ENCODE data around the gene KLHDC4. TPM values are rescaled to one million over a fixed set of nuclear protein-coding genes. Genes with fewer than 3 reads are reported as not detected.

The KLHDC4 gene
- total RNA-seq, 1 experiment from 2014 or later, result 11.6 TPM

DNA sequence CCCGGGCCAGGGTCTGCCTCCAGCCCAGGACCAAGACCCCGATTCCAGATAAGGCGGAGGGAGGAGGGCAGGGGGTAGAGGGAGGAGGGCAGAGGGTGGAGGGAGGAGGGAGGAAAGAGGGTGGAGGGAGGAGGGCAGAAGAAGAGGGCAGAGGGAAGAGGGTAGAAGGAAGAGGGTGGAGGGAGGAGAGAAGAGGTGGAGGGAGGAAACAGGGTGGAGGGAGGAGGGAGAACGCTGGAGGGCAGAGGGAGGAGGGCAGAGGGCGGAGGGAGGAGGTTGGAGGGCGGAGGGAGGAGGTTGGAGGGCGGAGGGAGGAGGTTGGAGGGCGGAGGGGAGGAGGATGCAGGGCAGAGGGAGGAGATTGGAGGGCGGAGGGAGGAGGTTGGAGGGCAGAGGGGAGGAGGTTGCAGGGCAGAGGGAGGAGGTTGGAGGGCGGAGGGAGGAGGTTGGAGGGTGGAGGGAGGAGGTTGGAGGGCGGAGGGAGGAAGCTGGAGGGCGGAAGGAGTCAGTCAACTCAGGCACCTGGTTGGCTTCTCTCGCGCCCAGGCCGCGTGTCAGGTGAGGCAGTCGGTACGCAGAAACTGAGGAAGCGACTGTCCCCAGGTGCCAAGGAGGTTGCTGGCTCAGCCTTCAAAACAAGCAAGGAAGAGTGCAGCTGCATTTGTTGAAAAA lies 65.2 kb downstream of the KLHDC4 start:
- no peak for DNase-seq (ENCODE audit: low read depth)

DNA sequence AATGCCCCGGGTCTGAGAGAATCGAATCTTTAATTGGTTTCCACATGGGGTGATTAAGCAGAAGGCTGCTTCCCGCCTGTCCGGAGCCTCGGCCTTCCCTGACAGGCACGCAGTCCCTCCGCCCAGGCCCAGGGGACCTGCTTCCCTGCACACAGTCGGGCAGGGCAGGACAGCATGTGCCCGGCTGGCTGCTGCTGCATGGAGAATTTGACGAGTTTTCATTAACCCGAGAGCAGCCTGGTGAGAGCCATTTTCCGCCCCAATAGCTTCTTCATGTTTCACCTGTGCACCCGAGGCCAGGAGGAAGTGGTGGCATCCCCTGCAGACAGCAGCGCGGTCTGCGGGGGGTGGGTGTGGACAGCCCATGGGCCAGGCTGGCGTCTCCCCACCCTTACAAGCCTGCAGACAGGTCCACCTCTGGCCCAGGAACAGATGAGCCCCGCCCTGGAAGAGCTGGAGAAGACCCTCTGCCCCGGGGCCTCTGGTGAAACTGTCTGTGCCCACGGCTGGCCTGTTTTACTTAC lies 67.0 kb downstream of the KLHDC4 start:
- no peak for DNase-seq (ENCODE audit: low read depth)

- no peak for DNase-seq (ENCODE audit: low read depth)
Observed at GRCh38 chr16:87698241-87698640, 67.5 kb downstream of the KLHDC4 start.

DNA sequence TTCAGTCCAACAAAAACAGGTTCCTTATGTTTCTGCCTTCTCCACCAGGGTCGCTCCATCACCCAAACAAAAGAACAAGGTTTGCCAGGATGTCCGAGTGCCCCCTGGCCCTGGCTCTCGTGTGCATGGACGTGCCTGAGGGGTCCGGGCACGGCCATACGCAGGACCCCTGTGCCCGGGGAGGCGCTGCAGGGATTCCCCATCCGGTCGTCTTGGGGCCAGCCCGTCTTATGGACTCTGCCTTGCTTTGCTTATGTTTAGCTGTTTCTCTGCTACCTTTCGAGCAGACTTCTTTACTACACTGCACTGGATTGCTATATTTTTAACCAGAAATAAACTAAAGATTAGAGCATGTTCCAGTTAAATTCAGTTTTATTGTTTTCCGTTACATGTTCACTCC lies 68.0 kb downstream of the KLHDC4 start:
- no peak for DNase-seq (ENCODE audit: low read depth)

- DNase-seq (ENCODE audit: low read depth), result no peak
Observed at GRCh38 chr16:87697256-87697655, 68.5 kb downstream of the KLHDC4 start.

- no peak for DNase-seq (ENCODE audit: low read depth)
Observed at GRCh38 chr16:87696726-87697125, 69.1 kb downstream of the KLHDC4 start.

- DNase-seq (ENCODE audit: low read depth), result no peak
Observed at GRCh38 chr16:87695534-87695933, 70.3 kb downstream of the KLHDC4 start.

GRCh38 chr16:87694441-87695125 lies 71.2 kb downstream of the KLHDC4 start:
- no peak for DNase-seq (ENCODE audit: low read depth)

DNA sequence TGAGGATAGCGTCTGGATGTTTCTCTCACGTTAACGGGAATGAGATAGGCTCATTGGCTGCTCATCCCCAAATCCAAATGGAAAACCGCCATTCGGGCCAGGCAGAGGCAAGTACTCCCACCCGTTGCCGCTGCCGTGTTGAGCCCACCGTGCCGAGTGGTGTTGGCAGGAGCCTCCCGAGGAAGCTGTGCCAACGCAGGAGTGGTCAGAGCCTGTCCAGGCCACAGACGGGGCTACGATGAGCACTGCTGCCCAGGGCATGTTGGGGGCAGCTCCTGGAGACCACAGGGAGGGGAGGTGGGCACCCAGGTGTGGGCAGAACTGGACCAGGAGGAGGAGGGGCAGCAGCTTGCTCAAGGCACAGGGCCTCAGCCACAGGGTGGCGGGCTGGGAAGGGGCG lies 72.0 kb downstream of the KLHDC4 start:
- no peak for DNase-seq (ENCODE audit: low read depth)

DNA sequence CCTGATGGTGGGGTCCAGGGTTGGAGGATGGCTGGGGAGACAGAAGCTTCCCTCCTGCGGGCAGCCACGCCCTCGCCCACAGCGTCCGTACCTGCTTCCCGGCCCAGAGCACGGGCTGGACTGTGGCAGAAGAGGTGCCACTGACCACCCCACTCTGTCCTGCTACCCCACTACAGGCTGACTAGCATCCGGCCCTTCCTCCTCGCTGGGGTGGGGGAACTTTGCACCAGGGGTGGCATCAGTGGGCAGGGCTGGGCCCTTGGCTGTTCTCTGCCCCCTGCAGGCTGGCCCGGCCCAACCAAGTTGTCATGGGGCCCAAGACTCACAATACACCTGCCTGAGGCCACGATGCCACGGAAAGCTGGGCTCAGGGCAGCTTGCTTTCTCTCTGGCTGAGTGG lies 73.0 kb downstream of the KLHDC4 start:
- no peak for DNase-seq (ENCODE audit: low read depth)

- DNase-seq (ENCODE audit: low read depth), result no peak
Observed at GRCh38 chr16:87692176-87692575, 73.6 kb downstream of the KLHDC4 start.

- DNase-seq (ENCODE audit: low read depth), result no peak
Observed at GRCh38 chr16:87691686-87692079, 74.1 kb downstream of the KLHDC4 start.

GRCh38 chr16:87690911-87691685 lies 74.7 kb downstream of the KLHDC4 start:
- no peak for DNase-seq (ENCODE audit: low read depth)

- DNase-seq (ENCODE audit: low read depth), result no peak
Observed at GRCh38 chr16:87689956-87690465, 75.8 kb downstream of the KLHDC4 start.

- DNase-seq (ENCODE audit: low read depth), result no peak
Observed at GRCh38 chr16:87688876-87689815, 76.6 kb downstream of the KLHDC4 start.

- DNase-seq (ENCODE audit: low read depth), result no peak
Observed at GRCh38 chr16:87687998-87688529, 77.7 kb downstream of the KLHDC4 start.

GRCh38 chr16:87687126-87687910 lies 78.5 kb downstream of the KLHDC4 start:
- DNase-seq (ENCODE audit: low read depth), result peak; percentile 46

GRCh38 chr16:87686697-87687096 lies 79.1 kb downstream of the KLHDC4 start:
- DNase-seq (ENCODE audit: low read depth), result no peak

DNA sequence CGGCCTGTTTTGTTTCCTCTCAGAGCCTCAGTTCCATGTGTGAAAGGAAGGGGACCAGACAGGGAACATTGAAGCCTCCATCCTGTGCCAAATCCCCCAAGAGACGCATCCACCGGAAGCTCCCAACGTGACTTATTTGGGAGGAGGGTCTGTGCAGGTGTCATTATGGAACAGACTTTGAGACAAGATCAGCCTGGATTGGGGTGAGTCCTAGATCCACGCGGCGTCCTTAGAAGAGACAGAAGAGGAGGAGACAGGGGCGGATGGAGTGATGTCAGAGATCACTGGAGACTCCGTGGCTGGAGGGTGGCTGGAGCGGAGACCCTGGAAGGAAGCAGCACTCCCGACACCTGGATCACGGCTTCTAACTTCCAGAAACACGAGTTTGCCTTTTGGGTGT lies 80.0 kb downstream of the KLHDC4 start:
- no peak for DNase-seq (ENCODE audit: low read depth)

DNA sequence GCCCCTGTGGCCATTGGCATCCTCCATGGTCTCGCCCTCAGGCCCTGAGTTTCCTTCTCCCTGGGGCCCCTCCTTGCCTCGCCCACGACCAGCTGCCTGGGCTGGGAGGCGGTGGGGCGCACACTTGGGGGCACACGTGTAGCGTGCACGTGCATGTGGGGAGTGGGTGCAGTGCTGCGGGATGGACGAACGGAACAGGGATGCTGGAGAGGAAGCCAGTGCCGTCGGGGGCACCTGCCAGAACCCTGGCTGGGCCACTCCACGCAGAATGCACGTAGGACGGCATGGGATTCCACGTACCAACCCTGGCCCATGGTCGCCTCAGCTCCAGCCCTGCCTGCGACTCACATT lies 80.4 kb downstream of the KLHDC4 start:
- DNase-seq (ENCODE audit: low read depth), result no peak
